ENCODE measurements around the gene FAM234A. TPM values are rescaled to one million over a fixed set of nuclear protein-coding genes. Genes with fewer than 3 reads are reported as not detected.

Gene FAM234A
- total and polyA plus RNA-seq, 8 donors = 13.1 to 87.2 (median 35.1) TPM

- Histone ChIP-seq H3K4me1 (no peaks in the 10 kb centered on the region), H3K4me3 (no peak overlapping the region), H3K27me3 (no peaks in the 10 kb centered on the region), H3K9me3 (no peaks in the 10 kb centered on the region), H3K27ac (no peak overlapping the region), H3K36me3 (peaks cover 24 to 78% (median 69%) of the 10 kb centered on the region in 4 donors)
- TF ChIP-seq POLR2AphosphoS5 (IDR thresholded peaks at IDR 0.05) = no peak
- no peak for TF ChIP-seq EP300 (IDR thresholded peaks at IDR 0.05)
- TF ChIP-seq POLR2A (IDR thresholded peaks at IDR 0.05) = no peak
- no peak for TF ChIP-seq CTCF (IDR thresholded peaks at IDR 0.05)
- DNase-seq = no peak
- intact Hi-C loops (cut with DNase I; ENCODE audit: low total_unique reads) = no loop called here
- 78 to 86% (median 85%) methylated on average over 29 to 37 of the region's 37 CpGs for WGBS, 5 donors
Observed at GRCh38 chr16:296806-297510, 62.3 kb downstream of the FAM234A start.

- peaks cover 22 to 78% (median 69%) of the 10 kb centered on the region in 4 donors for H3K36me3 ChIP-seq
- no peaks in the 10 kb centered on the region for H3K4me1 ChIP-seq
- TF ChIP-seq POLR2AphosphoS5 (IDR thresholded peaks at IDR 0.05) = no peak
- TF ChIP-seq EP300 (IDR thresholded peaks at IDR 0.05) = no peak
- TF ChIP-seq CTCF (IDR thresholded peaks at IDR 0.05) = no peak
- no peak for TF ChIP-seq POLR2A (IDR thresholded peaks at IDR 0.05)
- no peak overlapping the region for H3K4me3 ChIP-seq
- DNase-seq = no peak
- H3K27me3 ChIP-seq = no peaks in the 10 kb centered on the region
- intact Hi-C loops (cut with DNase I; ENCODE audit: low total_unique reads) = no loop called here
- 91 to 96% (median 94%) methylated on average over 24 to 32 of the region's 32 CpGs for WGBS, 5 donors
- no peaks in the 10 kb centered on the region for H3K9me3 ChIP-seq
- H3K27ac ChIP-seq = no peak overlapping the region
Observed at GRCh38 chr16:297832-298231, 63.2 kb downstream of the FAM234A start.

DNA sequence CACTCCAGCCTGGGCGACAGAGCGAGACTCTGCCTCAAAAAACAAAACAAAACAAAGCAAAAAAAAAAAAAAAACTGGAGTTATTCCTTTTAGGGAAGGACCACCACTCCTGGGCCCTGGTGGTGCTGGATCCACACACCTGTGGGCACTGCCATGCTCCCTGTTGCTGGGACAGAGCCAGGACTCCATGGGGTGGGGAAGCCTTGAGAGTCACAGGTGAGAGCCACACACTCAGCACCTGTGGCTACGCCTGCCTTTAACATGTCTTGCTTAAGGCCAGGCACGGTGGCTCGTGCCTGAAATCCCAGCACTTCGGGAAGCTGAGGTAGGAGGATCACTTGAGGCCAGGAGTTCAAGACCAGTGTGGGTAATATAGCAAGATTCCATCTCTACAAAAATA lies 66.6 kb downstream of the FAM234A start:
- no peaks in the 10 kb centered on the region for H3K27me3 ChIP-seq
- no peaks in the 10 kb centered on the region for H3K9me3 ChIP-seq
- peaks cover 20 to 90% (median 77%) of the 10 kb centered on the region in 4 donors for H3K36me3 ChIP-seq
- 92 to 96% (median 94%) methylated on average over 6 of the region's 6 CpGs for WGBS, 5 donors
- TF ChIP-seq POLR2A (IDR thresholded peaks at IDR 0.05) = no peak
- TF ChIP-seq POLR2AphosphoS5 (IDR thresholded peaks at IDR 0.05) = no peak
- TF ChIP-seq CTCF (IDR thresholded peaks at IDR 0.05) = no peak
- no peak for TF ChIP-seq EP300 (IDR thresholded peaks at IDR 0.05)
- intact Hi-C loops (cut with DNase I; ENCODE audit: low total_unique reads) = no loop called here
- H3K4me1 ChIP-seq = no peaks in the 10 kb centered on the region
- H3K4me3 ChIP-seq = no peak overlapping the region
- H3K27ac ChIP-seq = no peak overlapping the region
- no peak for DNase-seq

DNA sequence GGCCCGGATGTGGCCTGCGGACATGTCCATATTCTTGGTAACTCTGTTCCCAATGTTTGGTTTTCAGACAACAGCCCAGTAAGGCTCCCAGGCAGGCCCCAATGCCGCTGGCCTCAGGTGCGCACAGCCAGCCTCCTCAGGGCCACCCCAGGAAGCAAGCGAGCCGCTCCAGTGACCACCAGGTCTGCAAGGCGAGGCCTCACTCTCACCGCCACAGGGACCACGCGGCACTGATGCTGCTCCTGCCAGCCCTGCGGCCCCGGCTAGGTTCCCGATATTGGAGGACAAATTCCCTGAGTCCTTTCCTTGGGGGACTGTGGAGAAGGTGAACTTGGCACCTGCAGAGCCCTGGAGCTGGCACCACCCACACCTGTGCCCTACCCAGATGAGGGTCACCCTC lies 67.3 kb downstream of the FAM234A start:
- no peaks in the 10 kb centered on the region for H3K9me3 ChIP-seq
- peaks cover 20 to 90% (median 77%) of the 10 kb centered on the region in 4 donors for H3K36me3 ChIP-seq
- H3K27ac ChIP-seq = no peak overlapping the region
- no peak overlapping the region for H3K4me3 ChIP-seq
- intact Hi-C loops (cut with DNase I; ENCODE audit: low total_unique reads) = no loop called here
- TF ChIP-seq CTCF (IDR thresholded peaks at IDR 0.05) = no peak
- no peak for TF ChIP-seq POLR2A (IDR thresholded peaks at IDR 0.05)
- TF ChIP-seq EP300 (IDR thresholded peaks at IDR 0.05) = no peak
- TF ChIP-seq POLR2AphosphoS5 (IDR thresholded peaks at IDR 0.05) = no peak
- H3K27me3 ChIP-seq = no peaks in the 10 kb centered on the region
- WGBS, 5 donors = 93 to 96% (median 95%) methylated on average over 4 to 13 of the region's 13 CpGs
- no peak for DNase-seq
- no peaks in the 10 kb centered on the region for H3K4me1 ChIP-seq

Measured in stomach (tissue), 9 donors.